Thoracic aorta (tissue), 2 donors: ENCODE data around the gene SATL1. TPM values are rescaled to one million over a fixed set of nuclear protein-coding genes. Genes with fewer than 3 reads are reported as not detected.

Experiments
- ATAC-seq: fragments of 150-250 bp; one replicate; pipeline ENCODE4 v1.8.0; 2017; ENCODE audit warnings: low read depth; ENCODE audit not compliant: insufficient number of reproducible peaks, low FRiP score
- DNase-seq: peaks from one replicate; pipeline ENCODE4 v3.0.0-alpha.2; 2020; ENCODE audit warnings: low spot score
- H3K27ac ChIP-seq, 2 donors: fragments of 200-600 bp; sonication (generic); 1 replicate in 1 of 2; 2 replicates in 1 of 2; pipeline ENCODE4 v1.5.1; 2016; ENCODE audit warnings: mild to moderate bottlenecking in 2 of 2, moderate library complexity in 2 of 2
- H3K27me3 ChIP-seq: fragments of 200-600 bp; sonication (generic); replicated peaks from 2 replicates; pipeline ENCODE4 v1.6.0; 2016; ENCODE audit warnings: mild to moderate bottlenecking; ENCODE audit not compliant: insufficient read depth
- H3K36me3 ChIP-seq: fragments of 200-600 bp; sonication (generic); one replicate; pipeline ENCODE4 v1.5.1; 2016
- H3K4me1 ChIP-seq, 2 donors: fragments of 200-600 bp; sonication (generic); 1 replicate in 1 of 2; 2 replicates in 1 of 2; pipeline versions ENCODE4 v1.5.1 to v1.6.0; 2016; ENCODE audit warnings: low read depth in 2 of 2, mild to moderate bottlenecking in 1 of 2; ENCODE audit not compliant: control insufficient read depth in 1 of 2
- H3K4me3 ChIP-seq: fragments of 200-600 bp; sonication (generic); 2 replicates; pipeline ENCODE4 v1.5.1; 2016; ENCODE audit warnings: mild to moderate bottlenecking
- H3K9me3 ChIP-seq: fragments of 200-600 bp; sonication (generic); 2 replicates; pipeline ENCODE4 v1.5.1; 2016
- CTCF ChIP-seq: fragments of 200-600 bp; sonication (generic); IDR thresholded peaks from one replicate; pipeline ENCODE4 v1.5.1; 2019; ENCODE audit warnings: antibody characterized with exemption
- total RNA-seq, 2 donors: library from RNA; depleted of rRNA; stranded (reverse); fragments of >200 nt; gene quantifications; one replicate each; pipeline versions ENCODE4 v1.1.0 to v1.2.3, GENCODE V29; 2016

The SATL1 gene
- total RNA-seq, 2 donors from 2014 or later, result not detected

- Histone ChIP-seq H3K27me3 (no peaks in the 10 kb centered on the region), H3K36me3 (no peaks in the 10 kb centered on the region), H3K4me1 (no peaks in the 10 kb centered on the region), H3K4me3 (no peak overlapping the region), H3K9me3 (no peaks in the 10 kb centered on the region), H3K27ac (no peak overlapping the region)
- peak; percentile 45 for TF ChIP-seq CTCF
- ATAC-seq (no peak), DNase-seq (no peak)
These were observed 132.2 kb downstream of the SATL1 start for GRCh38 chrX:85111347-85111746.

- H3K27me3 ChIP-seq, result no peaks in the 10 kb centered on the region
- H3K4me1 ChIP-seq, result no peaks in the 10 kb centered on the region
- no peak overlapping the region for H3K27ac ChIP-seq
- no peak for TF ChIP-seq CTCF
- no peak for DNase-seq
- no peak for ATAC-seq
- H3K9me3 ChIP-seq, result no peaks in the 10 kb centered on the region
- no peak overlapping the region for H3K4me3 ChIP-seq
- H3K36me3 ChIP-seq, result no peaks in the 10 kb centered on the region
These were observed 134.3 kb downstream of the SATL1 start for GRCh38 chrX:85109235-85109634.

GRCh38 chrX:85108165-85108564 is 135.4 kb downstream of the SATL1 start:
- no peak overlapping the region for H3K4me3 ChIP-seq
- H3K27ac ChIP-seq, result no peak overlapping the region
- no peaks in the 10 kb centered on the region for H3K36me3 ChIP-seq
- TF ChIP-seq CTCF, result no peak
- no peaks in the 10 kb centered on the region for H3K4me1 ChIP-seq
- H3K9me3 ChIP-seq, result no peaks in the 10 kb centered on the region
- H3K27me3 ChIP-seq, result no peaks in the 10 kb centered on the region
- DNase-seq, result no peak
- ATAC-seq, result no peak

GRCh38 chrX:85107407-85107806 is 136.2 kb downstream of the SATL1 start:
- no peak overlapping the region for H3K27ac ChIP-seq
- no peaks in the 10 kb centered on the region for H3K4me1 ChIP-seq
- TF ChIP-seq CTCF, result no peak
- DNase-seq (no peak), ATAC-seq (no peak)
- no peak overlapping the region for H3K4me3 ChIP-seq
- no peaks in the 10 kb centered on the region for H3K27me3 ChIP-seq
- H3K9me3 ChIP-seq, result no peaks in the 10 kb centered on the region
- H3K36me3 ChIP-seq, result no peaks in the 10 kb centered on the region

- Histone ChIP-seq H3K27ac (no peak overlapping the region), H3K4me1 (no peaks in the 10 kb centered on the region), H3K4me3 (no peak overlapping the region), H3K27me3 (no peaks in the 10 kb centered on the region), H3K9me3 (no peaks in the 10 kb centered on the region), H3K36me3 (peaks cover 4% of the 10 kb centered on the region)
- TF ChIP-seq CTCF, result no peak
- DNase-seq (no peak), ATAC-seq (no peak)
These were observed 154.2 kb downstream of the SATL1 start for GRCh38 chrX:85089321-85089840.
